B cell (primary cell): Measurements from ENCODE around the gene POU2F2.

Source experiments
- EZH2 ChIP-seq: IDR thresholded peaks from 2 replicates; pipeline ENCODE4 v1.6.1; 2012; ENCODE audit warnings: borderline replicate concordance, low read depth, mild to moderate bottlenecking, moderate library complexity, low read length; ENCODE audit not compliant: insufficient read depth, poor library complexity, severe bottlenecking
- TF ChIP-seq, protein P1 (sequence below): fragments of 200-600 bp; IDR thresholded peaks from one replicate; pipeline ENCODE4 v1.8.0; 2022; ENCODE audit warnings: antibody characterized with exemption, mild to moderate bottlenecking

- TF ChIP-seq, protein P1, sequence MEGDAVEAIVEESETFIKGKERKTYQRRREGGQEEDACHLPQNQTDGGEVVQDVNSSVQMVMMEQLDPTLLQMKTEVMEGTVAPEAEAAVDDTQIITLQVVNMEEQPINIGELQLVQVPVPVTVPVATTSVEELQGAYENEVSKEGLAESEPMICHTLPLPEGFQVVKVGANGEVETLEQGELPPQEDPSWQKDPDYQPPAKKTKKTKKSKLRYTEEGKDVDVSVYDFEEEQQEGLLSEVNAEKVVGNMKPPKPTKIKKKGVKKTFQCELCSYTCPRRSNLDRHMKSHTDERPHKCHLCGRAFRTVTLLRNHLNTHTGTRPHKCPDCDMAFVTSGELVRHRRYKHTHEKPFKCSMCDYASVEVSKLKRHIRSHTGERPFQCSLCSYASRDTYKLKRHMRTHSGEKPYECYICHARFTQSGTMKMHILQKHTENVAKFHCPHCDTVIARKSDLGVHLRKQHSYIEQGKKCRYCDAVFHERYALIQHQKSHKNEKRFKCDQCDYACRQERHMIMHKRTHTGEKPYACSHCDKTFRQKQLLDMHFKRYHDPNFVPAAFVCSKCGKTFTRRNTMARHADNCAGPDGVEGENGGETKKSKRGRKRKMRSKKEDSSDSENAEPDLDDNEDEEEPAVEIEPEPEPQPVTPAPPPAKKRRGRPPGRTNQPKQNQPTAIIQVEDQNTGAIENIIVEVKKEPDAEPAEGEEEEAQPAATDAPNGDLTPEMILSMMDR = no peak
- no peak for TF ChIP-seq EZH2
Observed at GRCh38 chr19:42122691-42123607, 9.3 kb downstream of the POU2F2 start.
